Epithelial cell of esophagus (primary cell): ENCODE data around the gene PTBP1.

ENCODE experiments used
- DNase-seq: peaks from one replicate; pipeline ENCODE4 v3.0.0; 2010; ENCODE audit warnings: low read depth
- H3K4me3 ChIP-seq: 2 replicates; pipeline ENCODE4 v1.5.1; 2011; ENCODE audit warnings: mild to moderate bottlenecking, low read length, control low read depth
- CTCF ChIP-seq: IDR thresholded peaks from 2 replicates; pipeline ENCODE4 v1.5.1; 2011; ENCODE audit warnings: low read depth, mild to moderate bottlenecking, low read length, control low read depth, inconsistent platforms; ENCODE audit not compliant: insufficient read depth; ENCODE audit errors: missing control alignments

PTBP1 gene

GRCh38 chr19:821231-821824, 24.1 kb downstream of the PTBP1 start:
- H3K4me3 ChIP-seq, result no peak overlapping the region
- no peak for DNase-seq
- TF ChIP-seq CTCF, result no peak

GRCh38 chr19:821825-822503, 24.7 kb downstream of the PTBP1 start, which contains the start of gene PLPPR3:
PLPPR3 (minus strand) TSS chr19:821955; CDS start chr19:821559, 396 bp downstream.
- no peak for DNase-seq
- TF ChIP-seq CTCF, result no peak
- no peak within 1 kb of the TSS for H3K4me3 ChIP-seq

GRCh38 chr19:823565-824121, 26.4 kb downstream of the PTBP1 start:
- H3K4me3 ChIP-seq, result no peak overlapping the region

GRCh38 chr19:824885-825284, 27.6 kb downstream of the PTBP1 start:
- TF ChIP-seq CTCF, result no peak
- H3K4me3 ChIP-seq, result no peak overlapping the region
- DNase-seq, result no peak

More at GRCh38 chr19:823565-824121, 26.4 kb downstream of the PTBP1 start:
- DNase-seq, result no peak
- TF ChIP-seq CTCF, result no peak

GRCh38 chr19:825897-826644, 28.8 kb downstream of the PTBP1 start:
- DNase-seq, result no peak
- no peak overlapping the region for H3K4me3 ChIP-seq
- TF ChIP-seq CTCF, result no peak

- no peak overlapping the region for H3K4me3 ChIP-seq
- DNase-seq, result no peak
- TF ChIP-seq CTCF, result no peak
These were observed 30.1 kb downstream of the PTBP1 start for GRCh38 chr19:827314-827709.
